Measurements from ENCODE around the gene G3BP2. TPM values are rescaled to one million over a fixed set of nuclear protein-coding genes. Genes with fewer than 3 reads are reported as not detected.

G3BP2 gene
- total and polyA plus RNA-seq, 9 of the 15 experiments (the other 6 are each of a cell fraction or from before 2014, with no cell fraction given) = 25.2 to 222 (median 130) TPM

- BruUV-seq (replicated peaks) = no TSS peak
- no peaks in the 10 kb centered on the region for H3K4me1 ChIP-seq (replicated peaks in 1 of 2; ENCODE audit: control insufficient read depth in 2 of 2, insufficient read depth in 2 of 2, low read length in 2 of 2)
- 69% methylated on average over 1 of the region's 1 CpG for WGBS (ENCODE audit: insufficient coverage, low coverage, missing lambda C conversion rate)
- H3K9ac ChIP-seq (ENCODE audit: insufficient read depth in 1 of 2, low read depth in 2 of 2, low read length in 2 of 2) = no peak overlapping the region
- ChIA-PET CTCF (ENCODE audit: low intra/inter-chr PET ratio) (no interaction called here), POLR2A (interaction anchor here (1.2 to 7.2 kb wide), 2 partner anchors 9 to 32 kb away, joined by 3 to 57 read pairs; partner anchors contain the start of gene USO1)
- FAIRE-seq (no peak), ATAC-seq (no peak), DNase-seq (ENCODE audit: extremely low read depth in 1 of 4, low spot score in 3 of 4) (no peak)
- H3K27me3 ChIP-seq (ENCODE audit: control insufficient read depth in 2 of 2, insufficient read depth in 2 of 2, low read length in 2 of 2) = no peaks in the 10 kb centered on the region
- H4K20me1 ChIP-seq (replicated peaks; ENCODE audit: control insufficient read depth, insufficient read depth, low read length) = no peaks in the 10 kb centered on the region
- H3K4me2 ChIP-seq (ENCODE audit: insufficient read depth, low read length) = no peak overlapping the region
- no peak overlapping the region for H3K27ac ChIP-seq (ENCODE audit: extremely low read depth, low read depth, low read length)
- intact Hi-C loops (cut with micrococcal nuclease) (no loop called here), in situ Hi-C loops (cut with MboI) (no loop called here)
- no peak overlapping the region for H3K4me3 ChIP-seq
- TF ChIP-seq SOX6 (IDR thresholded peaks at IDR 0.05) = no peak
- no peak for TF ChIP-seq CREB3 (tag; conservative IDR thresholded peaks at IDR 0.05; ENCODE audit: low read depth)
- no peak for TF ChIP-seq HDAC8 (tag; IDR thresholded peaks at IDR 0.05)
- TF ChIP-seq PURB (CRISPR knock-in tag; IDR thresholded peaks at IDR 0.05; ENCODE audit: low read depth) = no peak
- TF ChIP-seq SIX5 (IDR thresholded peaks at IDR 0.05; ENCODE audit: borderline replicate concordance in 1 of 2, insufficient read depth in 1 of 2, low read depth in 1 of 2, low read length in 2 of 2) = no peak
- TF ChIP-seq IFI16 (CRISPR knock-in tag; IDR thresholded peaks at IDR 0.05) = no peak
- TF ChIP-seq KAT7 (CRISPR knock-in tag; IDR thresholded peaks at IDR 0.05; ENCODE audit: borderline replicate concordance) = no peak
- TF ChIP-seq ZNF436 (CRISPR knock-in tag; IDR thresholded peaks at IDR 0.05) = no peak
- TF ChIP-seq ZNF324 (CRISPR knock-in tag; IDR thresholded peaks at IDR 0.05) = no peak
- no peak for TF ChIP-seq ELF2 (CRISPR knock-in tag; IDR thresholded peaks at IDR 0.05)
- no peak overlapping the region for H2AFZ ChIP-seq (ENCODE audit: low read depth, low read length)
- H3K79me2 ChIP-seq (ENCODE audit: control insufficient read depth, insufficient read depth, low read length) = no peaks in the 10 kb centered on the region; the same call in 2 of the 3 replicates
- H3K36me3 ChIP-seq (ENCODE audit: control insufficient read depth, insufficient read depth, low read length) = peaks cover 3% of the 10 kb centered on the region; the same call in 1 of the 3 replicates
- H3K9me3 ChIP-seq (replicated peaks; ENCODE audit: control insufficient read depth, insufficient read depth, low read depth, low read length) = no peaks in the 10 kb centered on the region
- no peaks in the 10 kb centered on the region for H3K9me1 ChIP-seq (ENCODE audit: control insufficient read depth, insufficient read depth, low read length)
Measured at GRCh38 chr4:75714704-75715103, 41.5 kb upstream of the G3BP2 start.

All from K562 (cell line).